HG03095 (cell line): ENCODE data around the gene AFF4.
A peak's percentile ranks its signal among the peaks of the same experiment; 100 is the strongest.

Experiments
- ATAC-seq: cut with Tn5 transposase; IDR thresholded peaks from one replicate; pipeline ENCODE4 v1.9.1; 2021; ENCODE audit warnings: moderate library complexity; ENCODE audit not compliant: unreplicated experiment

Gene AFF4

GRCh38 chr5:132895719-132896305 lies 67.6 kb downstream of the AFF4 start:
- ATAC-seq, result no peak

- ATAC-seq, result no peak
Observed at GRCh38 chr5:132890817-132891216, 72.6 kb downstream of the AFF4 start.

- no peak for ATAC-seq
Observed at GRCh38 chr5:132889501-132889900, 73.9 kb downstream of the AFF4 start.

GRCh38 chr5:132887283-132887682 lies 76.2 kb downstream of the AFF4 start:
- ATAC-seq, result no peak

- ATAC-seq, result no peak
Observed at GRCh38 chr5:132886064-132886823, 77.2 kb downstream of the AFF4 start.

- ATAC-seq, result no peak
Observed at GRCh38 chr5:132884548-132884947, 78.9 kb downstream of the AFF4 start.

DNA sequence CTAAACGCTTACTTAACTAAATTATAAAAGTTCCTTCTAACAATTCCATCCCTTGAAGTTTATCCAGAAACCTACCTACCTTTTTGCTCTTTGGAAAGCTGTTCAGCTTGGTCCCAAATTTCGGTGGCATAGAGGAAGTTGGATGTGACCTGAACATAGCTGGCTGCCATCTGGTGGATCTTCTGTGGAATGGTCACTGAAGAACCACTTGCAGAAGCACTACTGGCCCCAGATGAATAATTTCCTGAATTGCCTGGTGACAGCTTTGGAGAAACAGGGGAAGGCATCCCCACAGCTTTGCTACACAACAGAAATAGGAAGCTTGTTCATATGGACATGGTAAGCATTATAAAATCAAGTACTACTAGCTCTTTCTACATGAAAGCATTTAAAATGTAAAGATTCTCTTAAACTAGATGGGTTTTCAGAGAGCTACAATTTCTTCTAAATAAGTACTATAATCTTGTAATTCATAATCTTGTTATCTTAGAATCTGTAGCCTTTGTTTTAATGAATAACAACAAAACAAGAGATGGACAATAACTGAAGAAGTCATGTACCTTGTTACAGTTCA lies 80.1 kb downstream of the AFF4 start:
- no peak for ATAC-seq

DNA sequence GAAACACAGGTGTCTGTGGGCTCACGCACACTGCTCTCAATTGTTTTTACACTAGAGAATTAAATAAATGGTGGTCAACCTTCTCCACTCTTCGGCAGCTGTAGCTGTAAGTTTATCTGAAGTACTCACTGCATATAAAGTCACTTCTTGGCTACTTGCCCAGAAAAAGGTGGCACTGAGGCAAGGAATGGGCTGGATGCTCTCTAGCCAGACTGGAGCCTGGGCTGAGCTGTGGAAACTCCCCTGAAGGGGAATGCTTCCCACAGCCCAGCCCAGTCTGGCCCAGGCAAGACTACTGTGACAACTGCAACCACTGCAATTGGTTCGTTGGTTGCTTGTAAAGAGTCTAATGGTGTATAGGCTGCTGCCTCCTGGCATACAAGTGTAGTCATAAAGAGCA lies 85.5 kb downstream of the AFF4 start:
- no peak for ATAC-seq

DNA sequence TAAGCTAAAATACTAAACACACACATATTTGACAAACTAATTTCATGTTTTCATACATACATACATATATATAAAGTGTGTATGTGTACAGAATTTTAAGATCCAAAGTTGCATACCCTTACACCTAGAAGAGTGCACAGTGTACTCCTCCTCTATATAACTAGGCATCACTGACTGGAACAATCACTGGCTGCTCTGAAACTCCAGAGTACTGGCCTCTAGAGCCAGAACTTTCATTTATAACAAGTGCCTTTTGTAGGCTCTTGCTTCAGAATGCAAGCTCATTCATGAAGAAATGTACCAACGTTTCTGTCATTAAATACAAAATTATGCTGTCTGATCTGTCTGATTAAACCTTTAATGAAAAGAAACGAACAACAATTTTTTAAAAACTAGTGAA lies 86.0 kb downstream of the AFF4 start:
- ATAC-seq, result no peak

DNA sequence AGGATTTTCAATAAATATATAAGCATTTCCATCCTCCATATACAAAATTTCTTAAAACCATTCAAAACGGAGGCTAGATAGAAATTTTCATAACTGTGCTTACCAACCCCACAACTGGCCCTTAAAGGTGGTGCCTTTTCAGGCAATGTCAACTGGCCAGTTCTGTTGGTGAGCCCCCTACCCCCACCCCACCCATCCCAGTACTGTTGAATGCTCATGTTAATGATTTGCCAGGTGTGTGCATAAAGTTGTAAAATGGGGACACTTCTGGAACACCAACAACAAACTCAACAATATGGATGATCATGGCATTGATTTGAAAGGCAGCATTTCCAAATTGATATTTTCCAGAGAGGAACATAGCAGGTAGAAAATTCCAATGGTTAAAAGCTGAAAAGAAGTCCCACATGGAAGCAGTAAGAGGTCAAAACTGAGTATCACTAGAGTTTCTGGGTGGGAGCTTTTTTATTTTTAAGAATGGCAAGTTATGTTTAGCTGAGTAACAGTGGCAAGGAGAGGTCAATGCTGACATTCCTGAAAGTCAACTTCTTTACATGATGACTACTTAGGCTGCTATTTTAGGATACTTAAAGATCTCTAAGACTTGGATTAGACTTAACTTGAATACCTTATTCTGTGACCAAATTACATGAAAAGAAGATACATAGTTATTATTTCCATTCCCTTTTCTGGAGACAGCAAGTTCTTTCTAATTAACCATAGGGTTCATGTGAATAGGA lies 87.2 kb downstream of the AFF4 start:
- ATAC-seq, result no peak

- ATAC-seq, result no peak
Observed at GRCh38 chr5:132873930-132874271, 89.5 kb downstream of the AFF4 start.

GRCh38 chr5:132873119-132873929 lies 90.1 kb downstream of the AFF4 start, which contains the start of gene LEAP2:
Gene LEAP2, plus strand, starts transcription at chr5:132873668. Its CDS starts 27 bp downstream, at chr5:132873695.
- no peak for ATAC-seq

DNA sequence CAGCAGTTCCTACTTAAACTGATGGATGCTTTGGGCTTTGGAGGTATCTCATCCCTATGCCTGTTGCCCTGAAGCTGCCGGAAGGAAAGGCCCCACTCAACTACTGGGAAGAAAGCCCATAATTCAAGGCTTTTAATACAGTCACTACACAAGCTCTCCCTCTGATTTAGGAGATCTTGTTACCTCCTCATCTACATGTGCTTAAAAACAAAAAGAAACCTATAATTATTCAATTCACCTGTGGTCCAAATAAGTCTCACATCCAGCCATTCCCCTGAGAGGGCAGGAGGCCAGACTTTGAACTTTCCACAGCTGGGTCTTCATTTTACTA lies 90.7 kb downstream of the AFF4 start:
- ATAC-seq, result no peak

DNA sequence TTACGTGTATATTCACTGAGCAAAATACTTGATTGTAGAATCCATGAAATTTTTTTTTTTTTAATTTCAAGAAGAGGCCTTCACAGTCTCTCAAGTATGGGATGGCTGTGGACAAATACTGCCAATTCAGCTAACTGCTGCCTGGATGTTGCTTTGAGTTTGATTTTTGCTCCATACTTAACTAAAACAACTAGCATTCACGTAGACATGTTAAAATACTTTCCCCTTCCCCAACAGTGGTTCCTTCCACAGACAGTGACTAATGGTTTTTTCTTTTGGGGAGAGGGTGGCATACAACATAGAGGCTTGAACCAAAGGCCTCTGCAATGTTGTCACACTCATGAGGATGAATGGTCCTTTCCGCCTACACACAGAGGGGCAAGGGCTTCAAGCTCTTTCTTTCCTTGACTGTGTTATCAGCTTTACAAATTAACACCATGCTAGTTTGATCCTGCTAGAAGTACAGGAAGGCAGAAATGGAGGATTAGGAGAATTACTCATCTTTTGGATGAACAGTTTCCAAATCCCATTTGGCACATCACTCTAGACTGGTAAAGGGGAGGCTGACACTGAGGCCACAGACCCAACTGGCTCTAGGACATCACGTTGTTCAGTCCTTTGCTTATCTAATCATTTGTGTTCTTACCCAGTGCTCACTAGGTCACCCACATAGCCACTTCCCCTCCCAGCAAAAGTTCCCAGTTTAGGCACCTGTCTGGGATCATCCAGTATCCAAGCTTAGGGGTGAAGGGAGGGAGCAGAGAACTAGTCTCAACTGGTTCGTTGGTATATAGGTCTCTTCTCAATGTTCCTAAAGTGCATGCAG lies 91.8 kb downstream of the AFF4 start:
- ATAC-seq, result no peak

DNA sequence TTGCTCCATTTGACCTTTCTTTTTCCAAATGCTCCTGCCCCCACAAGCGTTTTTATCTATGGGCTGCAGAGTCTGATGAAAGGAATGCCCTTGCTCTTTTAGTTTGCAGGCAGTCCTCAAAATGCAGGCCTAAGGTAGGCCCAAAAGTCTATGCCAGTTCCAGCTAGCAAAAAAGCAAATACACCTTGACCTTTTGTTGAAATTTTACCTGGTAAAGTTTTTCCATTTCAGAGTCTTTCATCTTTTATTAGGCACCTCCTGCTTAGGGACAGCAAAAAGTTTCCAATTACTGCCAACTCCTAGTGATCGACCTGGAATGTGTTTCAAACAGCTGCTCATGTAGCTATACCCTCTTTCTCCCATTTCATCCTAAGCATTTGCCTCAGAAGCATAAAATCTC lies 92.6 kb downstream of the AFF4 start:
- ATAC-seq, result no peak

DNA sequence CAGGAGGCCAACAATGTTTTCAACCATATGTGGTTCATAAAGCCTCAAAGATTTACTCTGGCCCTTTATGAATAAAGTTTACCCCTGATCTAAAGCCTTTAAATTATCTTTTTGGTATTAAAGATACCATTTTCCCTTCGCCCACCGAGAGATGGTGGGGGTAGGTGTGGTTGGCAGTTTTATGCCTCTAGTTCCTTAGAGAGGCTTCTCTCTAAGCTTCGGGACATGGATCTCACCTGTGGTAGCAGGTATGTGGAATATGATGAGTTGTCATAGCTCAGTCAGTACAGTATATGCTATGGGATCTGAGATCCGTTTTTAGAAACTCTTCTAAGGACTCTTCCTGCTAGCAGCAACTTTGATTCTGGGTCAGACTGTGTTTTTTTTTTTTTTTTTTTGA lies 94.7 kb downstream of the AFF4 start:
- ATAC-seq, result no peak

DNA sequence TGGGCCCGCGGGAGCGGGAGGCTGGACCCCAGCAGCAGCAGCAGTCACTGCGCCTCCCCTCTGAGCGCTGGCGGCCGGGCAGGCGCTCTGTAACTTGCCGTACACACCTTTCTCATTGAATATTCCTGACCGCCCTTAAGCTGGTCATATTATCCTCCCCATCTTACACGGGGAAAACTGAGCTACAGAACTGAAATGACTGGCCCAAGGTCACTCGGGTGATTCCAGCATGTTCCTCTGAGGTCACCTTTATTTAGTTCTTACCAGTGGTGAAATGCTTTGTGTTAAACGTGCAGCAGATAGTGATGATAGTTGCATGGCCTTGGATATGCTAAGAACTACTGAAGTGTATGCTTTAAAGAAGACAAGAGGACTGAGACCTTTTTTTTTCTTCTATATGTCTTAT lies 96.4 kb downstream of the AFF4 start:
- no peak for ATAC-seq

DNA sequence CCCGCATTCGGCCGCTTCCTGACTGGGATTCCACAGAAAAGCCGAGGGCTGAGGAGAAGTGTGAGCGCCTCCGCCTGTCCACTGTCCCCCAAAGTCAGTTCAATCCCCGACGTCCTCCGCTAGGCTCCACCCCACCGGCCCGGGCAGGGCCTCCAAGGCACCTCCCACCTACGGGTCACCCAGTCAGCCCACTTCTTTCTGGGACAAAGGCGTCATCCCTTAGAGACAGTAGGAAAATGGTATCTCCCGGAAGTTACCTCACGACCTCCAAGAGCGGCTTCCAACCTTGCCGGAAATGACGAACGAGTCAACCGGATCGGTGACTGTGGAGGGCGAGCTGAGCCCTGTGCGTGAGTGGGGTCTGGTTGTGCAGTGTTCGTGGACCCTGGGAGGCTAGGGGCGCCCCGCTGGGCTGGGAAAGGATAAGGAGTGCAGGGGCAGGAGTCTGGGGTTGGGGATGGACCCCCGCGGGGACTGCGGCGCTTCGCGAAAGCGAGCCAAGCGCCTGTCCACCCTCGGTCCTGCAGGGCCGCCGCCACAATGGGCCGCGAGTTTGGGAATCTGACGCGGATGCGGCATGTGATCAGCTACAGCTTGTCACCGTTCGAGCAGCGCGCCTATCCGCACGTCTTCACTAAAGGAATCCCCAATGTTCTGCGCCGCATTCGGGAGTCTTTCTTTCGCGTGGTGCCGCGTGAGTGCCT lies 96.9 kb downstream of the AFF4 start, which contains the start of the genes GDF9 and UQCRQ:
TSS of gene GDF9 (minus strand) at position 128 of the 704 bp plus-strand sequence. CDS start 1,936 bp downstream, outside the sequence.
TSS of gene UQCRQ (plus strand) at position 301 of the 704 bp plus-strand sequence. CDS start at position 541, 240 bp downstream.
- peak; percentile 99 for ATAC-seq

- peak; percentile 14 for ATAC-seq
Observed at GRCh38 chr5:132865668-132866341, 97.6 kb downstream of the AFF4 start.
